ENCODE data around the gene CCDC30. TPM values are rescaled to one million over a fixed set of nuclear protein-coding genes. Genes with fewer than 3 reads are reported as not detected.

Gene CCDC30
- total RNA-seq, 6 experiments from 2014 or later: 0.18 to 1.2 (median 0.31) TPM

- no peak overlapping the region for H3K27ac Mint-ChIP-seq
- no peak overlapping the region for H3K4me3 Mint-ChIP-seq
- no peak for DNase-seq
These were observed 9.7 kb upstream of the CCDC30 start for GRCh38 chr1:42453386-42453785.

GRCh38 chr1:42454403-42454802, 8.7 kb upstream of the CCDC30 start:
- Mint-ChIP-seq H3K4me1 (ENCODE audit: low read depth) (peaks cover 18% of the 10 kb centered on the region), H3K27ac (no peak overlapping the region), H3K27me3 (ENCODE audit: insufficient read depth) (peaks cover 9% of the 10 kb centered on the region), H3K4me3 (no peak overlapping the region), H3K36me3 (ENCODE audit: low read depth) (peaks cover 7% of the 10 kb centered on the region), H3K9me3 (no peaks in the 10 kb centered on the region)
- TF ChIP-seq, protein P1, sequence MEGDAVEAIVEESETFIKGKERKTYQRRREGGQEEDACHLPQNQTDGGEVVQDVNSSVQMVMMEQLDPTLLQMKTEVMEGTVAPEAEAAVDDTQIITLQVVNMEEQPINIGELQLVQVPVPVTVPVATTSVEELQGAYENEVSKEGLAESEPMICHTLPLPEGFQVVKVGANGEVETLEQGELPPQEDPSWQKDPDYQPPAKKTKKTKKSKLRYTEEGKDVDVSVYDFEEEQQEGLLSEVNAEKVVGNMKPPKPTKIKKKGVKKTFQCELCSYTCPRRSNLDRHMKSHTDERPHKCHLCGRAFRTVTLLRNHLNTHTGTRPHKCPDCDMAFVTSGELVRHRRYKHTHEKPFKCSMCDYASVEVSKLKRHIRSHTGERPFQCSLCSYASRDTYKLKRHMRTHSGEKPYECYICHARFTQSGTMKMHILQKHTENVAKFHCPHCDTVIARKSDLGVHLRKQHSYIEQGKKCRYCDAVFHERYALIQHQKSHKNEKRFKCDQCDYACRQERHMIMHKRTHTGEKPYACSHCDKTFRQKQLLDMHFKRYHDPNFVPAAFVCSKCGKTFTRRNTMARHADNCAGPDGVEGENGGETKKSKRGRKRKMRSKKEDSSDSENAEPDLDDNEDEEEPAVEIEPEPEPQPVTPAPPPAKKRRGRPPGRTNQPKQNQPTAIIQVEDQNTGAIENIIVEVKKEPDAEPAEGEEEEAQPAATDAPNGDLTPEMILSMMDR (IDR thresholded peaks at IDR 0.05): no peak
- no peak for DNase-seq

More at GRCh38 chr1:42453386-42453785, 9.7 kb upstream of the CCDC30 start:
- H3K27me3 Mint-ChIP-seq (ENCODE audit: insufficient read depth): peaks cover 12% of the 10 kb centered on the region
- peaks cover 18% of the 10 kb centered on the region for H3K4me1 Mint-ChIP-seq (ENCODE audit: low read depth)
- peaks cover 6% of the 10 kb centered on the region for H3K36me3 Mint-ChIP-seq (ENCODE audit: low read depth)
- H3K9me3 Mint-ChIP-seq: no peaks in the 10 kb centered on the region
- TF ChIP-seq, protein P1 (IDR thresholded peaks at IDR 0.05): no peak

DNA sequence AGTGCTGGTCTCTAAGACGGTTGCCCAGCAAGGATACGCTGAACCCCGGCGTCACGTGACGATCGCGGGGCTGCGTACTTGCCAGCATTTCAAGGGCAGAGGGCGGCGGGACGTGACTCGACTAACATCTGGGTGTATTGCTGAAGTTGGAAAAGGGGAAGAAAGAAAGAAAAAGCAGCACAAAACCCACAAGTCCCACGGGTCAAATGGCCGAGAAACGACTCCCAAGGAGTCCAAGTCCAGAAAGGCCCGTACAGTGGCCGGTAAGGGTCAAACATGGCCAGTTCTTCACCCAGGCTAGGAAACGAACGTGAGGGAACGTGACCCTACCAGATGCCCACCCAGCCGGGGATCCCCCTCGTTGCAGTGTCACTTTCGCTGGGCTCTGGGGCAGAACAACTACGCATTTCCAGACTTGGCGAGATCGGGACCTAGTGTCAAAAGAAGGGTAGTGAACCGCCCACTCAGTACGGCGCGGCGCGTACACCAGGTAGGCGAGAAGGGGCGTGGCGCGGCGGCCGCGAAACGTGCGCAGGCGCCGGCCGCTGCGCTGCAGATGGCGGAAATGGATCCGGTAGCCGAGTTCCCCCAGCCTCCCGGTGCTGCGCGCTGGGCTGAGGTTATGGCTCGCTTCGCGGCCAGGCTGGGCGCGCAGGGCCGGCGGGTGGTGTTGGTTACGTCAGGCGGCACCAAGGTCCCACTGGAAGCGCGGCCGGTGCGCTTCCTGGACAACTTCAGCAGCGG, 6.9 kb upstream of the CCDC30 start, which contains the start of the genes PPCS and ZMYND12:
Gene PPCS (plus strand): TSS at position 534 of the 744 bp plus-strand sequence. CDS start 23 bp downstream, at position 557.
Gene ZMYND12 (minus strand): TSS at position 13 of the 744 bp plus-strand sequence. CDS start 25 bp downstream, outside the sequence.
- DNase-seq: peak; percentile 66
- TF ChIP-seq, protein P1 (IDR thresholded peaks at IDR 0.05): no peak
- Mint-ChIP-seq H3K4me3 (peak within 1 kb of the TSS; percentile 94), H3K36me3 (ENCODE audit: low read depth) (peaks cover 11% of the 10 kb centered on the region), H3K4me1 (ENCODE audit: low read depth) (peaks cover 18% of the 10 kb centered on the region), H3K9me3 (no peaks in the 10 kb centered on the region), H3K27ac (peak within 1 kb of the TSS; percentile 91), H3K27me3 (ENCODE audit: insufficient read depth) (peaks cover 3% of the 10 kb centered on the region; the same call in 1 of the 2 replicates)

GRCh38 chr1:42456754-42457089, 6.4 kb upstream of the CCDC30 start:
- Mint-ChIP-seq H3K27ac (peak overlapping the region; percentile 91), H3K36me3 (ENCODE audit: low read depth) (peaks cover 11% of the 10 kb centered on the region), H3K4me1 (ENCODE audit: low read depth) (peaks cover 18% of the 10 kb centered on the region), H3K4me3 (peak overlapping the region; percentile 94), H3K27me3 (ENCODE audit: insufficient read depth) (peaks cover 2% of the 10 kb centered on the region; the same call in 1 of the 2 replicates), H3K9me3 (no peaks in the 10 kb centered on the region)
- TF ChIP-seq, protein P1 (IDR thresholded peaks at IDR 0.05): no peak
- peak; percentile 24 for DNase-seq

- Mint-ChIP-seq H3K4me1 (ENCODE audit: low read depth) (peaks cover 30% of the 10 kb centered on the region), H3K27me3 (ENCODE audit: insufficient read depth) (peaks cover 5% of the 10 kb centered on the region), H3K36me3 (ENCODE audit: low read depth) (peaks cover 11% of the 10 kb centered on the region), H3K27ac (no peak overlapping the region), H3K4me3 (no peak overlapping the region), H3K9me3 (no peaks in the 10 kb centered on the region)
- DNase-seq: no peak
- TF ChIP-seq, protein P1 (IDR thresholded peaks at IDR 0.05): no peak
These were observed 1.9 kb upstream of the CCDC30 start for GRCh38 chr1:42461196-42461595.
